ENCODE data around the gene FKBP7. TPM values are rescaled to one million over a fixed set of nuclear protein-coding genes. Genes with fewer than 3 reads are reported as not detected.

FKBP7 gene
- total and polyA plus RNA-seq, 2 of the 13 experiments (the other 11 are each of a cell fraction or from before 2014, with no cell fraction given), result 12.4 to 14.8 TPM

DNA sequence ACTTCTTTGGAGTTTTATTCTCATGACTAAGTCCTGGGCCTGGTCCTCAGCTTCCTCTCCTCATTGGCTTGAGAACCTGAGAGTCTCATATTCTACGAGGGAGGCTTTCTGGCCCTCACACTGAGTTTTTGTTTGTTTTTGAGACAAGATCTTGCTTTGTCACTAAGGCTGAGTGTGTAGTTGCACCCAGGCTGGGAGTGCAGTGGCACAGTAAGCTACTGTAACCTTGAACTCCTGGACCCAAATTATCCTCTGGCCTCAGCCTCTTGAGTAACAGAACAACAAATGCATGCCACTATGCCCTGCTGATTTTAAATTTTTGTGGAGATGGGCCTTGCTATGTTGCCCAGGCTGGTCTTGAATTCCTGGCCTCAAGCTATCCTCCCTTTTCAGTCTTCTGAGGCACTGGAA, 50.0 kb downstream of the FKBP7 start (continued):
- no peak for TF ChIP-seq THYN1 (CRISPR knock-in tag; IDR thresholded peaks at IDR 0.05; ENCODE audit: borderline replicate concordance, low read depth)
- TF ChIP-seq RCOR2 (CRISPR knock-in tag; IDR thresholded peaks at IDR 0.05), result peak; percentile 90
- no peak for TF ChIP-seq ZNF616 (CRISPR knock-in tag; IDR thresholded peaks at IDR 0.05; ENCODE audit: low read depth)
- no peak for TF ChIP-seq ZBTB21 (CRISPR knock-in tag; IDR thresholded peaks at IDR 0.05)
- no peak for TF ChIP-seq ZNF263 (CRISPR knock-in tag; IDR thresholded peaks at IDR 0.05)
- TF ChIP-seq AKAP8 (CRISPR knock-in tag; IDR thresholded peaks at IDR 0.05), result no peak
- TF ChIP-seq, protein P1, sequence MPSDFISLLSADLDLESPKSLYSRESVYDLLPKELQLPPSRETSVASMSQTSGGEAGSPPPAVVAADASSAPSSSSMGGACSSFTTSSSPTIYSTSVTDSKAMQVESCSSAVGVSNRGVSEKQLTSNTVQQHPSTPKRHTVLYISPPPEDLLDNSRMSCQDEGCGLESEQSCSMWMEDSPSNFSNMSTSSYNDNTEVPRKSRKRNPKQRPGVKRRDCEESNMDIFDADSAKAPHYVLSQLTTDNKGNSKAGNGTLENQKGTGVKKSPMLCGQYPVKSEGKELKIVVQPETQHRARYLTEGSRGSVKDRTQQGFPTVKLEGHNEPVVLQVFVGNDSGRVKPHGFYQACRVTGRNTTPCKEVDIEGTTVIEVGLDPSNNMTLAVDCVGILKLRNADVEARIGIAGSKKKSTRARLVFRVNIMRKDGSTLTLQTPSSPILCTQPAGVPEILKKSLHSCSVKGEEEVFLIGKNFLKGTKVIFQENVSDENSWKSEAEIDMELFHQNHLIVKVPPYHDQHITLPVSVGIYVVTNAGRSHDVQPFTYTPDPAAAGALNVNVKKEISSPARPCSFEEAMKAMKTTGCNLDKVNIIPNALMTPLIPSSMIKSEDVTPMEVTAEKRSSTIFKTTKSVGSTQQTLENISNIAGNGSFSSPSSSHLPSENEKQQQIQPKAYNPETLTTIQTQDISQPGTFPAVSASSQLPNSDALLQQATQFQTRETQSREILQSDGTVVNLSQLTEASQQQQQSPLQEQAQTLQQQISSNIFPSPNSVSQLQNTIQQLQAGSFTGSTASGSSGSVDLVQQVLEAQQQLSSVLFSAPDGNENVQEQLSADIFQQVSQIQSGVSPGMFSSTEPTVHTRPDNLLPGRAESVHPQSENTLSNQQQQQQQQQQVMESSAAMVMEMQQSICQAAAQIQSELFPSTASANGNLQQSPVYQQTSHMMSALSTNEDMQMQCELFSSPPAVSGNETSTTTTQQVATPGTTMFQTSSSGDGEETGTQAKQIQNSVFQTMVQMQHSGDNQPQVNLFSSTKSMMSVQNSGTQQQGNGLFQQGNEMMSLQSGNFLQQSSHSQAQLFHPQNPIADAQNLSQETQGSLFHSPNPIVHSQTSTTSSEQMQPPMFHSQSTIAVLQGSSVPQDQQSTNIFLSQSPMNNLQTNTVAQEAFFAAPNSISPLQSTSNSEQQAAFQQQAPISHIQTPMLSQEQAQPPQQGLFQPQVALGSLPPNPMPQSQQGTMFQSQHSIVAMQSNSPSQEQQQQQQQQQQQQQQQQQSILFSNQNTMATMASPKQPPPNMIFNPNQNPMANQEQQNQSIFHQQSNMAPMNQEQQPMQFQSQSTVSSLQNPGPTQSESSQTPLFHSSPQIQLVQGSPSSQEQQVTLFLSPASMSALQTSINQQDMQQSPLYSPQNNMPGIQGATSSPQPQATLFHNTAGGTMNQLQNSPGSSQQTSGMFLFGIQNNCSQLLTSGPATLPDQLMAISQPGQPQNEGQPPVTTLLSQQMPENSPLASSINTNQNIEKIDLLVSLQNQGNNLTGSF (CRISPR knock-in tag; IDR thresholded peaks at IDR 0.05), result no peak
- TF ChIP-seq PAWR (CRISPR knock-in tag; IDR thresholded peaks at IDR 0.05; ENCODE audit: borderline replicate concordance), result no peak
- TF ChIP-seq, protein P2, sequence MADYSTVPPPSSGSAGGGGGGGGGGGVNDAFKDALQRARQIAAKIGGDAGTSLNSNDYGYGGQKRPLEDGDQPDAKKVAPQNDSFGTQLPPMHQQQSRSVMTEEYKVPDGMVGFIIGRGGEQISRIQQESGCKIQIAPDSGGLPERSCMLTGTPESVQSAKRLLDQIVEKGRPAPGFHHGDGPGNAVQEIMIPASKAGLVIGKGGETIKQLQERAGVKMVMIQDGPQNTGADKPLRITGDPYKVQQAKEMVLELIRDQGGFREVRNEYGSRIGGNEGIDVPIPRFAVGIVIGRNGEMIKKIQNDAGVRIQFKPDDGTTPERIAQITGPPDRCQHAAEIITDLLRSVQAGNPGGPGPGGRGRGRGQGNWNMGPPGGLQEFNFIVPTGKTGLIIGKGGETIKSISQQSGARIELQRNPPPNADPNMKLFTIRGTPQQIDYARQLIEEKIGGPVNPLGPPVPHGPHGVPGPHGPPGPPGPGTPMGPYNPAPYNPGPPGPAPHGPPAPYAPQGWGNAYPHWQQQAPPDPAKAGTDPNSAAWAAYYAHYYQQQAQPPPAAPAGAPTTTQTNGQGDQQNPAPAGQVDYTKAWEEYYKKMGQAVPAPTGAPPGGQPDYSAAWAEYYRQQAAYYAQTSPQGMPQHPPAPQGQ (CRISPR knock-in tag; IDR thresholded peaks at IDR 0.05; ENCODE audit: borderline replicate concordance), result no peak
- TF ChIP-seq MTF1 (CRISPR knock-in tag; IDR thresholded peaks at IDR 0.05), result no peak
- TF ChIP-seq, protein P3, sequence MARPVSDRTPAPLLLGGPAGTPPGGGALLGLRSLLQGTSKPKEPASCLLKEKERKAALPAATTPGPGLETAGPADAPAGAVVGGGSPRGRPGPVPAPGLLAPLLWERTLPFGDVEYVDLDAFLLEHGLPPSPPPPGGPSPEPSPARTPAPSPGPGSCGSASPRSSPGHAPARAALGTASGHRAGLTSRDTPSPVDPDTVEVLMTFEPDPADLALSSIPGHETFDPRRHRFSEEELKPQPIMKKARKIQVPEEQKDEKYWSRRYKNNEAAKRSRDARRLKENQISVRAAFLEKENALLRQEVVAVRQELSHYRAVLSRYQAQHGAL (CRISPR knock-in tag; IDR thresholded peaks at IDR 0.05; ENCODE audit: not compliant biosample characterization), result no peak
- TF ChIP-seq, protein P4, sequence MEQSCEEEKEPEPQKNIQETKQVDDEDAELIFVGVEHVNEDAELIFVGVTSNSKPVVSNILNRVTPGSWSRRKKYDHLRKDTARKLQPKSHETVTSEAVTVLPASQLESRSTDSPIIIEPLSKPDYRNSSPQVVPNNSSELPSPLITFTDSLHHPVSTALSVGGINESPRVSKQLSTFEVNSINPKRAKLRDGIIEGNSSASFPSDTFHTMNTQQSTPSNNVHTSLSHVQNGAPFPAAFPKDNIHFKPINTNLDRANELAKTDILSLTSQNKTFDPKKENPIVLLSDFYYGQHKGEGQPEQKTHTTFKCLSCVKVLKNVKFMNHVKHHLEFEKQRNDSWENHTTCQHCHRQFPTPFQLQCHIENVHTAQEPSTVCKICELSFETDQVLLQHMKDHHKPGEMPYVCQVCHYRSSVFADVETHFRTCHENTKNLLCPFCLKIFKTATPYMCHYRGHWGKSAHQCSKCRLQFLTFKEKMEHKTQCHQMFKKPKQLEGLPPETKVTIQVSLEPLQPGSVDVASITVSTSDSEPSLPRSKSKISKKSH (CRISPR knock-in tag; IDR thresholded peaks at IDR 0.05; ENCODE audit: borderline replicate concordance), result no peak
- TF ChIP-seq GTF2F1 (IDR thresholded peaks at IDR 0.05; ENCODE audit: low read length), result no peak
- TF ChIP-seq ZBTB3 (CRISPR knock-in tag; IDR thresholded peaks at IDR 0.05; ENCODE audit: borderline replicate concordance, low read depth), result no peak
- TF ChIP-seq TCF12 (IDR thresholded peaks at IDR 0.05), result no peak
- no peak for TF ChIP-seq TCF12 (CRISPR knock-in tag; IDR thresholded peaks at IDR 0.05)
- no peak for TF ChIP-seq ZSCAN22 (CRISPR knock-in tag; IDR thresholded peaks at IDR 0.05)
- no peak for TF ChIP-seq RELA (CRISPR knock-in tag; IDR thresholded peaks at IDR 0.05)
- no peak for TF ChIP-seq HMGA1 (CRISPR knock-in tag; conservative IDR thresholded peaks at IDR 0.05)
- TF ChIP-seq, protein P5, sequence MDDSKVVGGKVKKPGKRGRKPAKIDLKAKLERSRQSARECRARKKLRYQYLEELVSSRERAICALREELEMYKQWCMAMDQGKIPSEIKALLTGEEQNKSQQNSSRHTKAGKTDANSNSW (CRISPR knock-in tag; IDR thresholded peaks at IDR 0.05; ENCODE audit: borderline replicate concordance), result no peak
- 0 out of 2 replicates have a peak, but pooled peaks have one; percentile 58 for TF ChIP-seq ARID2 (CRISPR knock-in tag; IDR thresholded peaks at IDR 0.05; ENCODE audit: borderline replicate concordance)
- no peak for TF ChIP-seq CBX2 (IDR thresholded peaks at IDR 0.05; ENCODE audit: low read depth, low read length)
- TF ChIP-seq CBX2 (CRISPR knock-in tag; IDR thresholded peaks at IDR 0.05; ENCODE audit: low read depth), result no peak
